Endothelial cell of umbilical vein (primary cell): ENCODE data around the gene B4GALNT3. TPM values are rescaled to one million over a fixed set of nuclear protein-coding genes. Genes with fewer than 3 reads are reported as not detected.

ENCODE experiments used
- BruUV-seq: library from RNA; stranded (reverse); fragments of 400-500 nt; replicated peaks from 2 replicates; lab custom pipeline; 2021; lab: Mats Ljungman, UMichigan
- CTCF ChIA-PET: fragments of 300-600, 350-600 bp; sonication (Branson Sonifier 250); formaldehyde crosslinking; loops from one replicate; lab custom pipeline; 2021; ENCODE audit warnings: antibody characterized with exemption, inconsistent platforms; lab: Charles Lee
- POLR2A ChIA-PET: fragments of 300-600, 350-600 bp; sonication (Branson Sonifier 250); formaldehyde crosslinking; loops from one replicate; lab custom pipeline; 2021; ENCODE audit warnings: antibody characterized with exemption, inconsistent platforms; lab: Charles Lee
- DNase-seq: peaks from one replicate; pipeline ENCODE4 v3.0.0-alpha.2; 2011; ENCODE audit warnings: low read depth, low spot score
- FAIRE-seq: peaks from 2 replicates; lab custom pipeline; 2011; peaks lifted over from hg19 to GRCh38; lab: Jason Lieb, UNC
- H2AFZ ChIP-seq: 2 replicates; pipeline ENCODE4 v1.6.0; 2012; ENCODE audit warnings: low read depth, low read length, control low read depth, inconsistent platforms
- H3K27ac ChIP-seq: 2 replicates; pipeline ENCODE4 v1.5.1; 2011; ENCODE audit warnings: low read depth, mild to moderate bottlenecking, control low read depth, low read length, moderate library complexity; ENCODE audit not compliant: insufficient read depth
- H3K27me3 ChIP-seq, 2 experiments: 2 replicates each; pipeline versions ENCODE4 v1.6.0 to v1.6.1; 2011; ENCODE audit warnings: low read length in 2 of 2, mixed read lengths in 1 of 2; ENCODE audit not compliant: control insufficient read depth in 2 of 2, insufficient read depth in 2 of 2
- H3K36me3 ChIP-seq, 2 experiments: 2 replicates in 1 of 2; 3 replicates in 1 of 2; pipeline ENCODE4 v1.5.1; 2011; ENCODE audit warnings: low read length in 2 of 2, mild to moderate bottlenecking in 1 of 2, moderate library complexity in 1 of 2; ENCODE audit not compliant: control insufficient read depth in 2 of 2, insufficient read depth in 2 of 2; ENCODE audit errors: extremely low read depth in 1 of 2
- H3K4me1 ChIP-seq: 3 replicates; pipeline ENCODE4 v1.5.1; 2011; ENCODE audit warnings: mild to moderate bottlenecking, low read length; ENCODE audit not compliant: control insufficient read depth, insufficient read depth; ENCODE audit errors: extremely low read depth
- H3K4me2 ChIP-seq: 2 replicates; pipeline ENCODE4 v1.6.1; 2011; ENCODE audit warnings: low read length, control low read depth, mixed read lengths; ENCODE audit not compliant: insufficient read depth
- H3K4me3 ChIP-seq, 3 experiments: fragments of 200-600 bp in 1 of 3; sonication (generic), shearing (Covaris generic) in 1 of 3; replicated peaks in 1 of 3; 2 replicates each; pipeline ENCODE4 v1.5.1; 2011 to 2016; ENCODE audit warnings: control low read depth in 3 of 3, low read length in 3 of 3, mild to moderate bottlenecking in 2 of 3, inconsistent platforms in 1 of 3, low read depth in 1 of 3, moderate library complexity in 1 of 3; ENCODE audit not compliant: insufficient read depth in 1 of 3
- H3K79me2 ChIP-seq: 2 replicates; pipeline ENCODE4 v1.6.0; 2012; ENCODE audit warnings: low read length, inconsistent platforms; ENCODE audit not compliant: control insufficient read depth, insufficient read depth
- H3K9ac ChIP-seq: replicated peaks from 2 replicates; pipeline ENCODE3; 2011; ENCODE audit warnings: low read length, control low read depth; ENCODE audit not compliant: insufficient read depth; ENCODE audit errors: extremely low read depth
- H3K9me1 ChIP-seq: replicated peaks from 3 replicates; pipeline ENCODE4 v1.6.0; 2011; ENCODE audit warnings: mild to moderate bottlenecking, low read length; ENCODE audit not compliant: control insufficient read depth, insufficient read depth; ENCODE audit errors: extremely low read depth
- H3K9me3 ChIP-seq: replicated peaks from 2 replicates; pipeline ENCODE4 v1.5.1; 2012; ENCODE audit warnings: low read length, inconsistent platforms; ENCODE audit not compliant: control insufficient read depth, insufficient read depth
- H4K20me1 ChIP-seq: replicated peaks from 2 replicates; pipeline ENCODE3; 2011; ENCODE audit warnings: mild to moderate bottlenecking, low read length; ENCODE audit not compliant: control insufficient read depth, insufficient read depth; ENCODE audit errors: extremely low read depth
- CTCF ChIP-seq, 2 donors: IDR thresholded peaks; 1 replicate in 1 of 2; 2 replicates in 1 of 2; pipeline ENCODE4 v1.5.1; 2011; ENCODE audit warnings: low read length in 2 of 2, mild to moderate bottlenecking in 2 of 2, moderate library complexity in 2 of 2, control low read depth in 1 of 2, inconsistent platforms in 1 of 2, low read depth in 1 of 2; ENCODE audit not compliant: insufficient read depth in 1 of 2; ENCODE audit errors: extremely low read depth in 1 of 2
- EZH2 ChIP-seq: IDR thresholded peaks from 2 replicates; pipeline ENCODE4 v1.6.1; 2012; ENCODE audit warnings: borderline replicate concordance, low read depth, mild to moderate bottlenecking, moderate library complexity, low read length, inconsistent platforms; ENCODE audit not compliant: severe bottlenecking
- FOS ChIP-seq: IDR thresholded peaks from 2 replicates; pipeline ENCODE4 v1.6.1; 2011; ENCODE audit warnings: mild to moderate bottlenecking, low read length, moderate library complexity, borderline replicate concordance; ENCODE audit not compliant: insufficient read depth
- GATA2 ChIP-seq: IDR thresholded peaks from 2 replicates; pipeline ENCODE4 v1.7.0; 2011; ENCODE audit warnings: low read depth, mild to moderate bottlenecking, moderate library complexity, mixed read lengths, low read length; ENCODE audit not compliant: insufficient read length, insufficient read depth
- JUN ChIP-seq: IDR thresholded peaks from 2 replicates; pipeline ENCODE4 v1.6.1; 2011; ENCODE audit warnings: borderline replicate concordance, low read depth; ENCODE audit not compliant: insufficient read length, insufficient read depth
- MAX ChIP-seq: IDR thresholded peaks from 2 replicates; pipeline ENCODE4 v1.6.1; 2011; ENCODE audit not compliant: insufficient read depth, insufficient read length
- MYC ChIP-seq: IDR thresholded peaks from one replicate; pipeline ENCODE4 v1.6.1; 2011; ENCODE audit warnings: mild to moderate bottlenecking, low read depth, low read length
- POLR2A ChIP-seq: IDR thresholded peaks from 2 replicates; pipeline ENCODE4 v1.6.1; 2012; ENCODE audit warnings: low read depth, mild to moderate bottlenecking, control low read depth, low read length
- POLR2AphosphoS5 ChIP-seq: IDR thresholded peaks from 2 replicates; pipeline ENCODE4 v1.6.1; 2012; ENCODE audit warnings: low read depth, mild to moderate bottlenecking, control low read depth, low read length, moderate library complexity; ENCODE audit not compliant: insufficient read depth
- dilution Hi-C: fragments of 300-500 bp; cut with MboI; formaldehyde crosslinking; loops from one replicate; pipeline ENCODE4 v1.15.0; 2019; ENCODE audit warnings: low sequenced_read_pairs; ENCODE audit not compliant: extremely low pct_ligation_motif_present
- intact Hi-C: fragments of 100-400 bp; cut with micrococcal nuclease; formaldehyde crosslinking; loops from one replicate; pipeline ENCODE4 v1.10.0; 2022
- polyA plus RNA-seq, 4 experiments: library from polyadenylated mRNA; depleted of rRNA in 3 of 4; stranded (reverse) in 3 of 4; unstranded in 1 of 4; fragments of >200 nt; gene quantifications; 2 replicates each; pipeline versions ENCODE4 v1.2.1 to v1.2.3, GENCODE V29; 2011 to 2012; ENCODE audit warnings: missing spikeins in 1 of 4
- total RNA-seq: library from RNA; stranded (reverse); gene quantifications from 2 replicates; pipeline ENCODE4 v1.2.3, GENCODE V29; 2021

B4GALNT3 gene
- total and polyA plus RNA-seq, 2 donors (not counting 3 experiments of a cell fraction or from before 2014, with no cell fraction given): 0.07 TPM; not detected in 1

GRCh38 chr12:556498-556897 lies 96.8 kb downstream of the B4GALNT3 start:
- H3K4me1 ChIP-seq: no peaks in the 10 kb centered on the region
- no peak for DNase-seq
- H3K27ac ChIP-seq: no peak overlapping the region
- intact Hi-C loops (no loop called here), dilution Hi-C loops (no loop called here)
- H3K4me2 ChIP-seq: no peak overlapping the region
- no peak overlapping the region for H3K4me3 ChIP-seq
- H3K36me3 ChIP-seq: no peaks in the 10 kb centered on the region
- H3K9ac ChIP-seq: no peak overlapping the region
- FAIRE-seq: no peak
- H2AFZ ChIP-seq: no peak overlapping the region
- H3K27me3 ChIP-seq: peaks cover 0 to 13% of the 10 kb centered on the region in 2 experiments
- no peaks in the 10 kb centered on the region for H3K79me2 ChIP-seq
- H4K20me1 ChIP-seq: no peaks in the 10 kb centered on the region
- no peak for TF ChIP-seq CTCF (IDR thresholded peaks at IDR 0.05; ENCODE audit: extremely low read depth in 1 of 2, insufficient read depth in 1 of 2, low read depth in 1 of 2, low read length in 2 of 2)
- TF ChIP-seq EZH2: no peak
- ChIA-PET POLR2A (interaction anchor here (1.0 kb wide), 1 partner anchor 393 kb away, joined by 3 read pairs; the partner anchor contains the start of gene RAD52), CTCF (interaction anchor here (0.9 to 2.3 kb wide), 4 partner anchors 9 to 114 kb away, joined by 3 to 11 read pairs (median 6); no protein-coding TSS in a partner anchor)
- no peaks in the 10 kb centered on the region for H3K9me1 ChIP-seq
- no peaks in the 10 kb centered on the region for H3K9me3 ChIP-seq
- no TSS peak for BruUV-seq

GRCh38 chr12:558580-558979 lies 98.8 kb downstream of the B4GALNT3 start:
- H3K9me1 ChIP-seq: no peaks in the 10 kb centered on the region
- H3K27me3 ChIP-seq: peaks cover 0 to 9% of the 10 kb centered on the region in 2 experiments
- H3K4me1 ChIP-seq: no peaks in the 10 kb centered on the region
- dilution Hi-C loops: no loop called here
- ChIA-PET POLR2A (no interaction called here), CTCF (interaction anchor here (1.0 to 1.5 kb wide), 5 partner anchors 12 to 390 kb away, joined by 3 to 4 read pairs (median 3); partner anchors contain the start of gene RAD52)
- no peaks in the 10 kb centered on the region for H4K20me1 ChIP-seq
- no TSS peak for BruUV-seq
- TF ChIP-seq GATA2 (no peak), FOS (no peak), JUN (no peak), MAX (no peak), POLR2AphosphoS5 (no peak), POLR2A (no peak), EZH2 (no peak), MYC (no peak)
- no peak overlapping the region for H2AFZ ChIP-seq
- FAIRE-seq (no peak), DNase-seq (no peak)
- no peak overlapping the region for H3K27ac ChIP-seq
- no peaks in the 10 kb centered on the region for H3K79me2 ChIP-seq
- no peak overlapping the region for H3K4me3 ChIP-seq
- no peaks in the 10 kb centered on the region for H3K9me3 ChIP-seq
- intact Hi-C loops: no loop called here
- no peak overlapping the region for H3K9ac ChIP-seq
- no peak overlapping the region for H3K4me2 ChIP-seq
- H3K36me3 ChIP-seq: no peaks in the 10 kb centered on the region
